Cerebellar nuclear complex (tissue), 1 donor: ENCODE results near the gene CALHM6.

Experiments
- DNase-seq, 2 experiments: peaks; one replicate each; lab custom pipeline; 2025; lab: John Stamatoyannopoulos, UW

CALHM6 gene

DNA sequence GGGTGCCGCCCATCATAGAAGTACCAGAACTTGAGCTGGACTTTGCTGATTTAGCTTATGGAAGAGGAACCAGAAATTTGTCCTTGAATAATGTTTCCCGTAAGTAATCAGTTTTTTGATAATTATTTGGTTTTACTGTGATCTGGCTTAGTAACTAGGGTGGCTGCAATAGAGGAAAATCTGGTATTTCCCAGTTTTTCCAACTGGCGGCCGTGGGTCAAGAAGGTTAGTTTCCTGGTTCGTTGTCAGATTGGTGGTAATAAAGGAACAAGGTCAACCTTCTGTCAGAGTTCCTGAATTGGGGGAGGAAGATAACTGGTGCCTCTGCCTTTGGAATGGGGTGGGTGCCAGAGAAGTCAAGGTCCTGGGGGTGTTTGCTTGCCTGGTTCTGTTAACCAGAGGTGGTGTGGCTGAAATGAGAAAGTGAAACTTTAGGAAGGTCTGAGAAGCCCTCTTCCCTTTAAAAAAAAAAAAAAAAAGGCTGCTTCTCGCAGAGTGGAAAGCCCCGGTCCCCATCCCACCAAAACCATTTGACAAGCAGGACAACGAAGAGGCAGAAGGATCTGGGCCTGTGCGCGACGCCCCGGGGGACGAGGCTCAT lies at the start of gene CALHM6:
Gene CALHM6, plus strand, starts transcription at position 45 of the 601 bp plus-strand sequence. Its CDS starts 555 bp downstream, at position 600.
- DNase-seq: no peak

DNA sequence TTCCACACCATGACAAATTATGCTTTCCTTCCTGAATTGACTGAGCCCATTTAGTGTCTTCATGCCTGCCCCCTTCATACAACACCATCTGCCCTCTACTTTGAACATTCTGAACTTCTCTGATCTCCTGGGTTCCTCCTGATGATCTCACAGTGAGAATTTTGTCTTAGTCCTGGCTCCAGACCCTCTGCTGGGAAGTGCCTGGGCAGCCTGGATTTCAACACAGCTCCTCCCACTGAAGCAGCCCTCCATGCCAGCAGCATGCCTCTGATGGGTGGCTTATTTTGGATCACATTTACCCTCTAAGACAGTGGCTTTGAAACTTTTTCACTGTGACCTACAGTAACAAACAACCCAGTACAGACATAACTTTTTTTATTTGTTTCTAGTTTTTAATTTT lies 48.9 kb upstream of the CALHM6 start:
- DNase-seq: no peak

DNA sequence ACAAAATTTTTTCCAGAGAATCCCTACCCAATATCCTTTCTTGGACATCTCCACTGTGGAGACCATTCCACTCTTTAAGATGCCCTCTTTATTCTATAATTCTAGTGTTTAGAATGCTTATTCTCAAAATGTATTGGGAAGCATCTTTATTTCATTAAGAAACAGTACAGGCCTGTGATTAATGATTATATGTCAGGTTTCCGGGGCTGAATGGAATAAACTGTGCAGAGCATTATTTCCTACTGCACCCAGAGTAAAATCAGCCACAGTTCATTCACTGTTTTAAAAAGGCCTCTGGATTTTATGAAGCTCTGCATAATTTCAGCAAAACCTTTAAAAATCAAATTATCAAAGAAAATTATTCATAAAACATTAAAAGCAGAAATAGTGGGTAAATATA lies 47.8 kb upstream of the CALHM6 start:
- no peak for DNase-seq

DNA sequence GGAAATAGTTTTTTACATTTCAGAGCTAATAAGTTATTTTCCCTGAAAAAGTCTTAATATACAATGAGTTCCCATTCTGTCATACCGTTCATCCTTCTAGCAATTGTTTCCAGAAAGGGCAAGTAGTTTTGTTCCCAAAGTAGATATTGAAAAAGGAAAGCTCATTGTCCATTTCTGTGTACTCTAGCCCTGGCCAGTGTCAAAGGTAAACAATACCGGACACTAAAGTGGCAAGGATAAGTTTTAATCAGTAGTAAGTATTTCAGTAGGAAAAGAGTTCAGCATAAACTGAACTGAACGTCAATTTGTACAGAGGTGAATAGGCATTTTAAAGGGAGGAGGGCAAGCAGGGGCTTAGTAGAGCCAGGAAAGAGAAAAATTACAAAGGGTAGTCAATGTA lies 43.5 kb upstream of the CALHM6 start:
- no peak for DNase-seq

DNA sequence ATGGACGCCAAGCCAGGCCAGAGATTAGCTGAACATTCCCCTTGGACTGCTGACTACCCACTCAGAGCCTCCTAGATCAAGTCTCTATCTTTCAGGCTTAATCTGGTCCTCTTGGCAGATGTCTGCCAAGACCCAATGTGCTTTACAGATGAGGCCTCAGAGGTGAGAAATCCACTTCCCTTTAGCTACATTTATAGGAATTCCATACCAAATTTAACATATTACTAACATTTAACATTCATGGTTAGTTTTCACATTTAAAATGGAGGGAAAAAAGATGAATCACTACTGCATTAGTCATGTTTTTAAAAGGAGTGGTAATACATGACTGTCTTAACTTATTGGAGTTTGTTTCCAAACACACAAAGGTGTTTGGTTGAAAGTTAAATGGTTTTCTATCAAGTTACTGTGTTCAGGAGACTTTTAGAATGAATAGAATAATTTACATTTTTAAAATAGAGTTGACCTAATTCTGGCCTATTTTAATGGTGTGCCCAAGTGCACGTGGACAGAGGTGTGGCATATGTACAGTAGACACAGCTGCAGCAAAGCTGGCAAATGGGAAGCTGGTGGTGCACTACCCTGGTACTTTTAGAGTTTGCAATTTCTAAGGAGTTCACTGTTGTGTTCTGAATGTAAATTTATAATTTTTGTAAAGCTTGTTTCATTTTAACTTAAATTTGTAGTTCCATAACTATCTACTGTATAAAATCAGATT lies 41.9 kb upstream of the CALHM6 start:
- DNase-seq: no peak

DNA sequence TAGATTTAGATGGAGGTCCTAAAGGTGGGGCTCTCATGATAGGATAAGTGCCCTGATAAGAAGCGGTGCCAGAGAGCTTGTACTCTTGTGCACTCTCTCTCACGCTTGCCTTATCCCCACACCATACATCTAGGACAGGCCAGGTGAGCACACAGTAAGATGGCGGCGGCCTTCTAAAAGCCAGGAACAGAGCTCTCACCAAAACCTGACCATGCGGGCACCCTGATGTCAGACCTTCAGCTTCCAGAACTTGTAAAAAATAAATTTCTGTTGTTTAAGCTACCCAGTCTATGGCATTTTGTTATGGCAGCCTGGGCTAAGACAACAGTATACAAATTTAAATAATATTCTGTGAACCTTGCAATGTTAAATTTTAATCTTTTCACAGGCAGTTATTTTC lies 40.8 kb upstream of the CALHM6 start:
- DNase-seq: no peak

DNA sequence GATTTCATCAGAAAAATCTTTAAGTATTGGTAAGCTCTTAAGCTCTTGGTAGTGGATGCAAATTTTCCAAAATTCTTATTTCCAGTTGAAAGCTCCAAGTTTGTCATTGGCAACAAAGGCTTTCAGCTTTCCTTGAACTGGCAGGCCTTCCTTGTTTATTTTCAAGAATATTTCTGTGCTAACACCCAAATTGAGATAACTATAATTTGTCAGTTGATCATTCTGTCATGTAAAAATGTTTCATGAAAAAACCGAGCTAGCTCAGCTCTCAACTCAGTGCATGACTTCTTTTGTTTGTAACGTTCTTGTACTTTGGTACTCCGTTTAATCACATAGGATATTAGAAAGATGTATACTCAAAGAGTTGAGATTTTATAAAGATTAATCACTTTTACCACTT lies 38.9 kb upstream of the CALHM6 start:
- DNase-seq: no peak

DNA sequence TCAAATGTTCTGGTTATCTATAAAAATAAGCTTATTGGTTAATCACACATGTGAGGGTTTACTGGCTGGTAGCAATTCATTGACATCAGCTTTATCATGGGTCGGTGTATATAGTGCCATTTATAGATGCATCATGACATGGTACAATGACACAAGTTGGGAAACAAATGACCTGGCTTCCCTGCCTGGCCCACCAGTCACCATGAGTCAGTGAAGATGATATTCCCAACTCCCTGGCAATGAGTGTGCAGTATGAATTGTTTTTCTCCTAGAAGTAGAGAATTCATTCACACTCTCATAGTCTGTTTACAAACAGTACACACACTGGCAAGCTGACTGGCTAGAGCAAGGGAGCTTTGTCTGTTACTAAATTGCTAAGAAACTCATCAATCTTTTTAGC lies 37.2 kb upstream of the CALHM6 start:
- DNase-seq: no peak

DNA sequence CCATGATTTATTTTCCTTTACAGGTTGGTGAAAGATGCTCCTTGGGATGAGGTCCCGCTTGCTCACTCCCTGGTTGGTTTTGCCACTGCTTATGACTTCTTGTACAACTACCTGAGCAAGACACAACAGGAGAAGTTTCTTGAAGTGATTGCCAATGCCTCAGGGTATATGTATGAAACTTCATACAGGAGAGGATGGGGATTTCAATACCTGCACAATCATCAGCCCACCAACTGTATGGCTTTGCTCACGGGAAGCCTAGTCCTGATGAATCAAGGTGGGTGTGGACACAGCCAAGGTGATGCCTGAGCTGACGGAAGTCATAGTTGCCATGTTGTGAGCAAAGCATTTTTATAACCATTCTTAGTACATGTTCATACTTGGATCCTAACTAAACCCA lies 34.6 kb upstream of the CALHM6 start:
- no peak for DNase-seq

DNA sequence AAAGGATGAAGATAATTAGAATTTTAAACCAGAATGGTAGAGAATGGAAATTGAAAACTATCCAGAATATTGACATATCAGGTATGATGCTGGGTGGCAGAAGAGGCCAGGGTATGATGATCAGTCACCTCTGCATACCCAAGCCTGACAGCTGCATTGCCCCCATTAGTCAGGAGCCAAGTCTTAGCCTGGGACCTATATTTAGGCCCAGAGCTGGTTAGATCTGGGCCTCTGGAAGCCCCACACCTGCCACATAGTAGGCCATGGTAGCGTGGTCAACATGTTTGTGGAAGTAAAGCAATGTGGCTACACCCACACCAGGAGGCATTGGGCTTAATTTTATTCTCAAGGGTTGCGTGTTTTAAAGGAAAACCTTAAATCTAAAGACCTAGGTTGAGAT lies 32.1 kb upstream of the CALHM6 start:
- DNase-seq: no peak

DNA sequence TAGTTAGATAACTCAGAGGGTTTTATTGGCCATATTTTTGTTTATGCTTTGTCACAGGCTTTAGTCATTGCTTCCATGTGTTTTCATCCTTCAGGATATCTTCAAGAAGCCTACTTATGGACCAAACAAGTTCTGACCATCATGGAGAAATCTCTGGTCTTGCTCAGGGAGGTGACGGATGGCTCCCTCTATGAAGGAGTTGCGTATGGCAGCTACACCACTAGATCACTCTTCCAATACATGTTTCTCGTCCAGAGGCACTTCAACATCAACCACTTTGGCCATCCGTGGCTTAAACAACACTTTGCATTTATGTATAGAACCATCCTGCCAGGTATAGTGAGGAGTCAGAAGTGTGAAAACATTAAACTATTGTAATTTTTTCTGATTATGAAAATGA lies 30.3 kb upstream of the CALHM6 start:
- no peak for DNase-seq

DNA sequence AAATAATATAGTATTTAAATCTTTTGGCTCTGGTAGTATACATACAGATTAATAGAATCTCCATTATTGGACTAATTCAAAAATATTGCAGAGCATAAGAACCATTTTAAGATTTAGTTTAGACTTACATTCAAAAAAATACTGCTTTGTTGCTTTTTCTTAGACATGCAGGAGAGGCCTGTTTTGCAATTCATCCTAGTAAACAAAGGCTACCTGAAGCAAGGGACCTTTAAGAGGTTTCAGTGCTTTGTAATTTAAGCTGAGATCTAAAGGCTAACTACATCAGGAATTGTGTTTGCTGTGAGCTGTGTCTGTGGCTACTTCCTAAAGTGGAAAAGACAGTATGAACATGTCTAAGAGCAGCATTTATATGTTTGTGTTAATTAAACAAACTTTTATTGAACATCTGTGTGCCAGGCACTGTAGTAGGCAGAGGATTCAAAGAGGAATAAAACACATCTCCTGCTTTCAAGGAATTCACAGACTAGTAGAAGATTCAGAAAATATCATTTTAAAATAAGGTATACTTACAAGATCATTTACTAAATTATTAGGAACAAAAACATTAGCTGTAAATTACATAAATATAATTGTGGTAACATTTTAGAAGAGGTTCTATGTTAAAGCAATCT lies 29.1 kb upstream of the CALHM6 start:
- no peak for DNase-seq

DNA sequence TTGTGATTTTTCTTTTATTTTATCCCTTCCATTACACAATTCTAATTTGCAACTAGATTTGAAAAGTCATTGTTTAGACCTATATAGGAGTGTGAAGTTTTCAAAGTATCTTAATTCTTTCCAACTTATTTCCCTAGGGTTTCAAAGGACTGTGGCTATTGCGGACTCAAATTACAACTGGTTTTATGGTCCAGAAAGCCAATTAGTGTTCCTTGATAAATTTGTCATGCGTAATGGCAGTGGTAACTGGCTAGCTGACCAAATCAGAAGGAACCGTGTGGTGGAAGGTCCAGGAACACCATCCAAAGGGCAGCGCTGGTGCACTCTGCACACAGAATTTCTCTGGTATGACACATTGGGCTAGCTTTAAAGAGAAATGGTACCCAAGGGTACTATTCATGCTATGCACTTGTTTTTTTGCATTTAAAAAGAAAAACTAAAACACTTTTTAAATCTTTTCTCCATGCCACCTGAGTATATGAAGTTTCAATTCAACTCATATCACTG lies 27.9 kb upstream of the CALHM6 start:
- no peak for DNase-seq

DNA sequence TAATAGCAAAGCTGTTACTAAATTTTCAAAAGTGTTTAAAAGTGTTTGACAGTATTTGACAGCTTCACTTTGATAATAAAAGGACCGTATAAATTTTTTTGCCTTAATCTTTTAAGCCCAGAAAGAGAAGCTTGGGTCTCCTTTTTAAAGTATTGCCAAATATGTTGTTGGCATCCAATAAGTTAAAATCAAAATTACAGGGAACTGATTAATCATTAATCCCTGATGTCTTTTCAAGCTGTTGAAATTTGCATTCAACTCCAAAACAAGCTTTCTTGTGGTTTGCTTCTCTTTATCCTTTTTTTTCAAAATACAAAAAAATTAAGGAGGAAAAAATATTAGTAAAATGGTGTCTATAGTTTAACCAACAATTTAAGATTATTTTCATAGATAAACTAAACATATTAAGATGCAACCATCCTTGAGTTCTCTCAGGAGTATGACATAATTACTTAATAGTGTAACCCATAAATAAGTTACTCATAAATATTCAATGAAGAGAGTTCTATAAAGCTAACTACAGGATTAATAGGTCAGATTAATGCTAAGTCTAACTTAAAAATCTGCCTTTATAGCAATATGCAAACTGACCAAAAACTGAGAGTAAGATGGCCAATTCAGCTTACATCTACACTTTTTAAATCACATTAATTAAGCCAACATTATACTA lies 27.0 kb upstream of the CALHM6 start:
- DNase-seq: no peak

DNA sequence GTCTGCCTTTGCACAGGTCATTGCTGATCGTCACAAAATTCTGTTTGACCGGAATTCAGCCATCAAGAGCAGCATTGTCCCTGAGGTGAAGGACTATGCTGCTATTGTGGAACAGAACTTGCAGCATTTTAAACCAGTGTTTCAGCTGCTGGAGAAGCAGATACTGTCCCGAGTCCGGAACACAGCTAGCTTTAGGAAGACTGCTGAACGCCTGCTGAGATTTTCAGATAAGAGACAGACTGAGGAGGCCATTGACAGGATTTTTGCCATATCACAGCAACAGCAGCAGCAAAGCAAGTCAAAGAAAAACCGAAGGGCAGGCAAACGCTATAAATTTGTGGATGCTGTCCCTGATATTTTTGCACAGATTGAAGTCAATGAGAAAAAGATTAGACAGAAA lies 24.6 kb upstream of the CALHM6 start:
- DNase-seq: no peak

DNA sequence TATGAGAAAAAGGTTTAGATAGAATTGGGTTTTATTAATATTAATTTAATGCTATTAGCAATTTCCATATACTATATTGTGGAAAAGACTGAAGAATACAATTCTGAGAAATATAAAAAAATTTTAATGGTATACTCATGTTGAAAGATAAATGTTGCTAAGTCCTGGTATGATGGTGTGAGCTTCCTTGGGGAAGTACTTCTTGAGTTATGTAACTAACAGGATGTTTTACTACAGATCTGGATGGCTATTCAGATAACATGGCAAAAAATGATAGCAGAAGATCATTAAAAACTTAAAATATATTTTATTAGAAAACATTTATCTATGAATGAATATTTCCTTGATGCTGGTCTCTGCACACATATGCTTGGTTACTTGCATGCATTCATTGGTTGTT lies 23.5 kb upstream of the CALHM6 start:
- DNase-seq: no peak

DNA sequence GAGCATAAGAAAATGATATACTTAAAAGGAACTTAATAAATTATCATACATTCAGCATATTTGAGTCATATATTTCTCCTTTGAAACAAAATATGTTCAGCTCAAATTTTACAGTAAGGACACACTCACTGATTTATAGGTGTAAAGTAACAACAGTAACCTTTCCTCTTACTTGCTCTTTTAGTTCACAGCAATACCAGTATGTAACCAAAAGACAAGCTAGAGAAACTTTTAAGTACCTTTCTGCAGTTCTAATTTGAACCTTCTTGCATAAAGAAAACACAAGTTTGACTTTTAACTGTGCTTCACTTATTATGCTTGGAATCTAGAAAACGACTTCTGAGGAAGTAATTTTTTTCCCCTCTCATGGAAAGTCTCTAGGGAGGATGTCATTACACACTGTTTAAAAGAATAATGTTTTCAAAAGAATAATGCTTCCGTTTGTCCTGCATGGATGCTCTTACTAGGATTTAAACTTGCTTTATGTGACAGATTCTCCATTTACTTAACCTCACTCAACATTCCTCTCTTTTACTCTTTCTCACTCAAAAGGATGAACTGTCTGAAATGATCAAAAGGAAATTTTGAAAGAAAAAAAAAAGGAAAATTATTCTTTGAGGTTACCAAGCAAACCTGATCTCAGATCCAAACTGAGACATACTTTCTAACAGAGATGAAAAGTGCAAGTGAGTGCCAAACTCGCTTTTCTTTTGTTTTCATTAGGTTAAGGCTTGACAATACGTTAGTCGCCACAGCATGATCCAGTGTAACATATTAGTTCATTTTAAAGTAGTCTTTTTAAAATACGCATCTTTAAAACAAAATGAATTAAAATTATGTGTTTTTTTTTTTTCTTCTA lies 22.4 kb upstream of the CALHM6 start:
- DNase-seq: no peak

DNA sequence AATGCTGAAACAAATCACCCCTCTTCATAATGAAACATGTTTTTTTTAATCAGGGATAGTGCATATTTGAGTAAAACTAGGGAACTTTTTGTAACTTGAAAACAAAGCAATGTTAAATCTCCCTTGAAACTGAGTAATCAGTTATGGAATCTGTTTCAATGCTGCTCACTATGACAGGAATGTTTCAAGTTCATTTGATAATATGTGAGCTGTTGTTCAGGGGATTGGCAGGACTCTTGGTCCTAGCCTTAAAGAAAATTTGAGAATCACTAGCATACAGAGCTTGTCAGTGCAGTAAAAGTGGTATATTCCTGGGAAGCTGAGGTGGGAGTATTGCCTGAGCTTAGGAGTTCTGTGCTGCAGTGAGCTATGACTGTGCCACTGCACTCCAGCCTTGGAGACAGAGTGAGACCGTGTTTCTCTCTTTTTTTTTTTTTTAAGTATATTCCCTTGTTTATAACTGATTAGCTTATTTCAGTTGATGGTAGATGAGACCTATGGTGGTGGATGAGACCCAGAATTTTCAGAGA lies 21.6 kb upstream of the CALHM6 start:
- DNase-seq: no peak

DNA sequence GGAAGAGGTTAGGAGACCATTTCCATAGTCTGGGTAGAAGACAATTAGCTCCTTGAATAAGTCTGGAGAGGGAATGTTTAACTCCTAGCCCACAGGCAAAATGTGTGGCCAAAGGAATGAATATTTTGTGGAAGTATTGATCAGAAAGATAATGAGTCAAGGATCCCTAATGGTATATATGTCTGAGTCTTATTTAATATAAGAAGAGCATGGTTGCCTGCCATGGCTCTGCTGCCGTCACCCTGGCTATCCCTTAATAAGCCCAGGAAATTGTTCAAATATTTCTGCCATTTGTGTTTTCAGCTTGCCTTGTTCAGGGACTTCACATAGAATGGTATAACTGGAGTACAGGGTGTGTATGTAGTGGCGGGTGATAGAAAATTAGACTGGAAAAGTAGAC lies 18.1 kb upstream of the CALHM6 start:
- DNase-seq: no peak

DNA sequence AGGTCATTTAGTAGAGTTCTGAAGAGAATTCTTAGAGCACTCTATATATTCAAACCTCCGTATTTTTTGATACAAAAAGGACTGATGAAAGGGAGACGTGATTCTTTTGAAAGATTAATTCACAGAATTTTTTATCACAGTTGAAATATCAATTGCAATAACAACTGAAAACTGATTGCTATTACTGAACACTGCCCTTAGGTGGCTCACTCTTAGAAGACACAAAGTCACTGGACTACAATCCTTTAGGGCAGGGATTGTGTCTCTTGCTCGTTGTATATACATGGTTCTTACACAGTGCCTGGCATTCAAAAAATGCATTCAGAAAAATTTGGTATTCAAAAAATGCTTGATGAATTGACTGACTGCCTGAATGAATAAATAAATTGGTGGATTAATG lies 17.1 kb upstream of the CALHM6 start:
- DNase-seq: no peak

DNA sequence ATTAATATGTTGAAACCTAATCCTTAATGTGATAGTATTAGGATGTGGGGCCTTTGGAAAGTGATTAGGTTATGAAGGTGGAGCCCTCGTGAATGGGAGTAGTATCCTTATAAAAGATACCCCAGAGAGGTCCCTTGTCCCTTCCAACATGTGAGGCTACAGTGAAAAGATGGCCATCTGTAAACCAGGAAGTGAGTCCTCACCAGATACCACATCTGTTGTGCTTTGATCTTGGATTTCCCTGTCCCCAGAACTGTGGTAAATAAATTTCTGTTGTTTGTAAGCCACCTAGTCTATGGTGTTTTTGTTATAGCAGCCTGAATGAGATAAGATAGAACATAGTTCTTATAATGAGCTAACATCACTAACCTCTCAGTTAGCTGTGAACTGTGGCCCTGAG lies 16.6 kb upstream of the CALHM6 start:
- no peak for DNase-seq

DNA sequence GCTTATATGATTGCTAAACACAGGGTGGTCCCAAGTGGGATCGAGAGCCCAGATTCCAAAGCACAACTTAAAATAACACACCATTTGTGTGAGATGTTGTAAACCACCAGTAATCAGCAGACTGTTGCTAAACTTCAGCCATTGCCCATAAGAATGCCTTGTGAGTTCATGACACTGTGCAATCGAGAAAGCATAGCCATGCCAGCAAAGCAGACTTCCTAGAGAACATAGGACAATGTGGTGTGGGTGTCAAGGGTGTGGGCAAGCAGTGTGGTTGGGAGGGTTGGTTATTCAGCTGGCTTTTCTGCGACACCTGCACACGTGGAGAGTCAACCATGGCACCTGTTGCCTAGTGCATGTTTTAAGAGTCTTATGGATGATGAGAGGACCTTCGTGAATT lies 16.1 kb upstream of the CALHM6 start:
- DNase-seq: no peak
